Measurements from ENCODE around the gene PCDHGA4. TPM values are rescaled to one million over a fixed set of nuclear protein-coding genes. Genes with fewer than 3 reads are reported as not detected.
A peak's percentile ranks its signal among the peaks of the same experiment; 100 is the strongest.

The PCDHGA4 gene
- total RNA-seq, 4 donors from 2014 or later = 2.0 to 5.6 (median 3.2) TPM

DNA sequence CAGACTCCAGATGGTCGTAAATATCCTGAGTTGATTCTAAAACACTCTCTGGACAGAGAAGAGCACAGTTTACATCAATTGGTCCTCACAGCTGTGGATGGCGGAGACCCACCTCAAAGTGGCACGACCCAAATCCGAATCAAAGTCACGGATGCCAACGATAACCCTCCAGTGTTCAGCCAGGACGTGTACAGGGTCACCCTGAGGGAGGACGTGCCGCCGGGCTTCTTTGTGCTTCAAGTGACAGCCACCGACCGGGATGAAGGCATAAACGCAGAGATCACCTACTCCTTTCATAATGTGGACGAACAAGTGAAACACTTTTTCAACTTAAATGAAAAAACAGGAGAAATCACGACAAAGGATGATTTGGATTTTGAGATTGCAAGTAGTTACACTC, 5.9 kb downstream of the PCDHGA4 start:
- TF ChIP-seq, protein P1, sequence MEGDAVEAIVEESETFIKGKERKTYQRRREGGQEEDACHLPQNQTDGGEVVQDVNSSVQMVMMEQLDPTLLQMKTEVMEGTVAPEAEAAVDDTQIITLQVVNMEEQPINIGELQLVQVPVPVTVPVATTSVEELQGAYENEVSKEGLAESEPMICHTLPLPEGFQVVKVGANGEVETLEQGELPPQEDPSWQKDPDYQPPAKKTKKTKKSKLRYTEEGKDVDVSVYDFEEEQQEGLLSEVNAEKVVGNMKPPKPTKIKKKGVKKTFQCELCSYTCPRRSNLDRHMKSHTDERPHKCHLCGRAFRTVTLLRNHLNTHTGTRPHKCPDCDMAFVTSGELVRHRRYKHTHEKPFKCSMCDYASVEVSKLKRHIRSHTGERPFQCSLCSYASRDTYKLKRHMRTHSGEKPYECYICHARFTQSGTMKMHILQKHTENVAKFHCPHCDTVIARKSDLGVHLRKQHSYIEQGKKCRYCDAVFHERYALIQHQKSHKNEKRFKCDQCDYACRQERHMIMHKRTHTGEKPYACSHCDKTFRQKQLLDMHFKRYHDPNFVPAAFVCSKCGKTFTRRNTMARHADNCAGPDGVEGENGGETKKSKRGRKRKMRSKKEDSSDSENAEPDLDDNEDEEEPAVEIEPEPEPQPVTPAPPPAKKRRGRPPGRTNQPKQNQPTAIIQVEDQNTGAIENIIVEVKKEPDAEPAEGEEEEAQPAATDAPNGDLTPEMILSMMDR (IDR thresholded peaks at IDR 0.05) = no peak
- TF ChIP-seq POLR2A (IDR thresholded peaks at IDR 0.05) (no peak), POLR2AphosphoS5 (IDR thresholded peaks at IDR 0.05) (no peak), EP300 (IDR thresholded peaks at IDR 0.05) (no peak)
- peaks cover 66% of the 10 kb centered on the region for H3K9me3 ChIP-seq
- peaks cover 3% of the 10 kb centered on the region for H3K4me1 ChIP-seq
- whole genome bisulfite sequencing = 42% methylated on average over 15 of the region's 15 CpGs
- H3K36me3 ChIP-seq = no peaks in the 10 kb centered on the region
- no peak overlapping the region for H3K27ac ChIP-seq
- H3K27me3 ChIP-seq = peaks cover 20% of the 10 kb centered on the region
- no peak for DNase-seq (ENCODE audit: low spot score in 2 of 2)
- H3K4me3 ChIP-seq = no peak overlapping the region

DNA sequence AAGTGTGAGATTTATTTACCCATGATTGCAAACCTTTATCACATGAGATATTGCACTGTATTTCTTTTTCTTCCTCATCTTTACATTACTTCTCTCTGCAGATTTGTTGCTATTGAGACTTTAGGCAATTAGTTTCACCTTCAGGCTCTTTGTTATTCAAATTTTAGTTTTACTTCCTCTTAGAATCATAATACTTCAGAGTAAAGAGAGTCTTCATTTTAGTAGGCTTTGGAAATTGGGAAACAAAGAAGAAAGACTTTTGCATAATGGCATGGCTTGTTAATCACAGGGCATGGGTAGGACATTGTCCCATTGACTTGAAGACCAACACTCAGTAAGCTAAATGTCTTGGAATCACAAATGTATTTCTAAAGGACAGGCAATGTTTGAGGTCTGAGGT, 7.9 kb downstream of the PCDHGA4 start:
- TF ChIP-seq EP300 (IDR thresholded peaks at IDR 0.05) = no peak
- no peak for TF ChIP-seq POLR2A (IDR thresholded peaks at IDR 0.05)
- TF ChIP-seq, protein P1 (IDR thresholded peaks at IDR 0.05) = no peak
- Histone ChIP-seq H3K4me1 (peaks cover 3% of the 10 kb centered on the region), H3K27ac (no peak overlapping the region), H3K9me3 (peaks cover 64% of the 10 kb centered on the region), H3K4me3 (no peak overlapping the region), H3K36me3 (no peaks in the 10 kb centered on the region), H3K27me3 (peaks cover 26% of the 10 kb centered on the region)
- DNase-seq (ENCODE audit: low spot score in 2 of 2) = no peak

DNA sequence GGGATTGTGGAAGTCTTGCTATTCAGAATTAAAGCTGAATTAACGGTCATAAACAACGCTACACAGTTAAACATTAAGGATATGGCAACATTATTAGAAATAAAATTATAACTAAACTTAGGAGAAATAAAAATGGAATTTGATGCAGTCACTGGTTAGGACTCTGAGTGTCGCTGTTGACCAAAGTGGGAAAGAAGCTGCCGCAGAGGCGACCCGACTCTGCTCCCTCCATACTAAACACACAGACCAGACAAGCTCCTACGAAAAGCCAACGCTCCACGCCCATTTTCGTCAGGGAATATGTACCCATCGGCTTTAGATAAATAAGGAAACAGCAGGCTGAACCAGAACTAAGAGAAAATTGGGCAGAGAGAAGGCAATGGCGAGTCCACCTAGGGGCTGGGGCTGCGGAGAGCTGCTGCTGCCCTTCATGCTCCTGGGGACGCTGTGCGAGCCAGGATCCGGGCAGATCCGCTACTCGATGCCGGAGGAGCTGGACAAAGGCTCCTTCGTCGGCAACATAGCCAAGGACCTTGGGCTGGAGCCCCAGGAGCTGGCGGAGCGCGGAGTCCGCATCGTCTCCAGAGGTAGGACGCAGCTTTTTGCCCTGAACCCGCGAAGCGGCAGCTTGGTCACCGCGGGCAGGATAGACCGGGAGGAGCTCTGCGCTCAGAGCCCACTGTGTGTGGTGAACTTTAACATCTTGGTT, 9.3 kb downstream of the PCDHGA4 start, which contains the start of gene PCDHGA5:
TSS of gene PCDHGA5 (plus strand) at position 211 of the 709 bp plus-strand sequence. CDS start at position 380, 169 bp downstream.
- no peak for DNase-seq (ENCODE audit: low spot score in 2 of 2)
- H3K36me3 ChIP-seq = no peaks in the 10 kb centered on the region
- peak within 1 kb of the TSS; percentile 4 for H3K4me3 ChIP-seq
- peaks cover 61% of the 10 kb centered on the region for H3K9me3 ChIP-seq
- peaks cover 26% of the 10 kb centered on the region for H3K27me3 ChIP-seq
- no peak for TF ChIP-seq EP300 (IDR thresholded peaks at IDR 0.05)
- TF ChIP-seq, protein P1 (IDR thresholded peaks at IDR 0.05) = no peak
- TF ChIP-seq POLR2AphosphoS5 (IDR thresholded peaks at IDR 0.05) = no peak
- no peak for TF ChIP-seq POLR2A (IDR thresholded peaks at IDR 0.05)
- 27% methylated on average over 34 of the region's 34 CpGs for WGBS
- peaks cover 3% of the 10 kb centered on the region for H3K4me1 ChIP-seq
- no peak within 1 kb of the TSS for H3K27ac ChIP-seq

DNA sequence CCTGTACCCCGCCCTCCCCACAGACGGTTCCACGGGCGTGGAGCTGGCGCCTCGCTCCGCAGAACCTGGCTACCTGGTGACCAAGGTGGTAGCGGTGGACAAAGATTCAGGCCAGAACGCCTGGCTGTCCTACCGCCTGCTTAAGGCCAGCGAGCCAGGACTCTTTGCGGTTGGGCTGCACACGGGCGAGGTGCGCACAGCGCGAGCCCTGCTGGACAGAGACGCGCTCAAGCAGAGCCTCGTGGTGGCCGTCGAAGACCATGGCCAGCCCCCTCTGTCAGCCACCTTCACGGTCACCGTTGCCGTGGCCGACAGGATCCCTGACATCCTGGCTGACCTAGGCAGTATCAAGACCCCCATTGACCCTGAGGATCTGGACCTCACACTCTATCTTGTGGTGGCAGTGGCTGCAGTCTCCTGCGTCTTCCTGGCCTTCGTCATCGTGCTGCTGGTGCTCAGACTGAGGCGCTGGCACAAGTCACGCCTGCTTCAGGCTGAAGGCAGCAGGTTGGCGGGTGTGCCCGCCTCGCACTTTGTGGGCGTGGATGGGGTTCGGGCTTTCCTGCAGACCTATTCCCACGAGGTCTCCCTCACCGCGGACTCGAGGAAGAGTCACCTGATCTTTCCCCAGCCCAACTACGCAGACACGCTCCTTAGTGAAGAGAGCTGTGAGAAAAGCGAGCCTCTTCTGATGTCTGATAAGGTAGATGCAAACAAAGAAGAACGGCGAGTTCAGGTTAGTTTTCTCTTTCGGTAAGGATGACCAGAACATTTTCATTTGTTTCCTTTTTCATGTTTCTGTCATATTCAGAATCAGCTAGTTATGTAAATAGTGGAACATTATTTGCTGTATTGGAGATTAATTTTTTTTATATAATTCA, 11.4 kb downstream of the PCDHGA4 start:
- Histone ChIP-seq H3K4me1 (peaks cover 3% of the 10 kb centered on the region), H3K9me3 (peaks cover 57% of the 10 kb centered on the region), H3K27ac (no peak overlapping the region), H3K36me3 (no peaks in the 10 kb centered on the region), H3K27me3 (peaks cover 28% of the 10 kb centered on the region), H3K4me3 (no peak overlapping the region)
- TF ChIP-seq POLR2A (IDR thresholded peaks at IDR 0.05) = no peak
- TF ChIP-seq, protein P1 (IDR thresholded peaks at IDR 0.05) = no peak
- TF ChIP-seq POLR2AphosphoS5 (IDR thresholded peaks at IDR 0.05) = no peak
- no peak for TF ChIP-seq EP300 (IDR thresholded peaks at IDR 0.05)
- WGBS = 34% methylated on average over 34 of the region's 46 CpGs
- no peak for DNase-seq (ENCODE audit: low spot score in 2 of 2)
